Adrenal gland (tissue), 12 donors: Measurements from ENCODE around the gene SLC10A4. TPM values are rescaled to one million over a fixed set of nuclear protein-coding genes. Genes with fewer than 3 reads are reported as not detected.

Source experiments
- DNase-seq, 7 donors: peaks; one replicate each; pipeline ENCODE4 v3.0.0-alpha.2; 2019 to 2020
- H3K27ac ChIP-seq, 5 donors: fragments of 200-600 bp; sonication (generic) in 4 of 5; 1 replicate in 3 of 5; 2 replicates in 2 of 5; pipeline versions ENCODE4 v1.5.1 to v1.8.0; 2016 to 2020; ENCODE audit warnings: mild to moderate bottlenecking in 1 of 5
- H3K27me3 ChIP-seq: fragments of 200-600 bp; 2 replicates; pipeline ENCODE4 v1.8.0; 2021
- H3K36me3 ChIP-seq, 2 donors: fragments of 200-600 bp; replicated peaks in 1 of 2; 1 replicate in 1 of 2; 2 replicates in 1 of 2; pipeline versions ENCODE4 v1.5.1 to v1.8.0; 2018 to 2022
- H3K4me1 ChIP-seq, 2 donors: fragments of 200-600 bp; replicated peaks in 1 of 2; 1 replicate in 1 of 2; 2 replicates in 1 of 2; pipeline versions ENCODE4 v1.5.1 to v1.8.0; 2018 to 2021
- H3K4me3 ChIP-seq, 4 donors: fragments of 200-600 bp; sonication (generic) in 3 of 4; one replicate each; pipeline ENCODE4 v1.5.1; 2016 to 2018
- H3K9me3 ChIP-seq, 3 donors: fragments of 200-600 bp; sonication (generic) in 1 of 3; replicated peaks in 1 of 3; 1 replicate in 2 of 3; 2 replicates in 1 of 3; pipeline versions ENCODE4 v1.5.1 to v1.8.0; 2016 to 2021
- CTCF ChIP-seq, 6 experiments: fragments of 450-650 bp in 4 of 6; fragments of 200-600 bp in 2 of 6; sonication (generic) in 1 of 6; IDR thresholded peaks; 1 replicate in 5 of 6; 2 replicates in 1 of 6; pipeline versions ENCODE4 v1.5.1 to v1.8.0; 2016 to 2021; ENCODE audit warnings: antibody characterized with exemption in 6 of 6, mild to moderate bottlenecking in 2 of 6, moderate library complexity in 1 of 6
- POLR2A ChIP-seq, 2 donors: fragments of 450-650 bp; IDR thresholded peaks; one replicate each; pipeline ENCODE4 v1.6.1; 2017; ENCODE audit warnings: antibody characterized with exemption in 2 of 2, mild to moderate bottlenecking in 2 of 2, moderate library complexity in 1 of 2
- intact Hi-C, 2 donors: fragments of 100-400 bp; cut with DNase I; formaldehyde crosslinking; loops; one replicate each; pipeline versions ENCODE4 v1.14.1 to v1.15.0; 2022 to 2023
- polyA plus RNA-seq, 3 donors: library from polyadenylated mRNA; stranded (reverse); fragments of 200-250 nt in 2 of 3; fragments of 350-450 nt in 1 of 3; fragmentation: Illumina TruSeq in 1 of 3; extraction: RNeasy Lipid Tissue Mini Kit (QIAGEN cat#74804) in 1 of 3; gene quantifications; one replicate each; pipeline ENCODE4 v1.2.3, GENCODE V29; 2013 to 2014
- total RNA-seq, 9 donors: library from RNA; depleted of rRNA in 4 of 9; stranded (reverse); fragments of >200 nt in 4 of 9; fragments of 120-200 nt in 1 of 9; fragmentation: NEBNext Ultra II Directional in 1 of 9; extraction: Animal tissue kit (Norgen Biotek cat#: 25700) in 1 of 9; gene quantifications; one replicate each; pipeline versions ENCODE4 v1.1.0 to v1.2.4, GENCODE V29; 2013 to 2023
- donor health status: healthy with polysubstance abuse.
- donor health status: Bipolar disorder and iron deficiency.
- donor health status: DM: yes; HTN: yes; CAD: no.
- donor health status: DM: no; HTN: no; CAD: no.
- donor health status: DM: no; HTN: no; CAD: no.
- donor health status: DM: yes; HTN: yes; CAD: no.

Gene SLC10A4
- total and polyA plus RNA-seq, 12 donors: 0.15 to 3.3 (median 1.9) TPM; not detected in 4

- DNase-seq: no peak
- H3K27me3 ChIP-seq: no peaks in the 10 kb centered on the region
- no peak overlapping the region for H3K4me3 ChIP-seq
- no peak overlapping the region for H3K27ac ChIP-seq
- H3K9me3 ChIP-seq: no peaks in the 10 kb centered on the region
- intact Hi-C loops: no loop called here
- no peaks in the 10 kb centered on the region for H3K4me1 ChIP-seq
- H3K36me3 ChIP-seq: peaks cover 0 to 40% of the 10 kb centered on the region in 2 donors
- TF ChIP-seq POLR2A (IDR thresholded peaks at IDR 0.05): no peak
- TF ChIP-seq CTCF (IDR thresholded peaks at IDR 0.05): no peak
These were observed 55.2 kb downstream of the SLC10A4 start for GRCh38 chr4:48538358-48538757.

Other genes with a start within 250 kb of the SLC10A4 start
- gene TEC, start 213.5 kb upstream of the SLC10A4 start, total RNA-seq: 1 to 10 TPM; 1.4 to 8.0 (median 4.8) TPM
- gene TEC, start 213.5 kb upstream of the SLC10A4 start, polyA plus RNA-seq: 1 to 10 TPM; 1.7 to 4.7 (median 3.2) TPM
- gene SLAIN2, start 141.8 kb upstream of the SLC10A4 start, total RNA-seq: 100 to 1,000 TPM in 2 of 9 donors, 10 to 100 TPM in 7; 23.1 to 181 (median 51.2) TPM
- gene SLAIN2, start 141.8 kb upstream of the SLC10A4 start, polyA plus RNA-seq: 100 to 1,000 TPM in 1 of 3 donors, 10 to 100 TPM in 1, 1 to 10 TPM in 1; 7.5 to 109 (median 13.7) TPM
- gene ZAR1, start 6.9 kb downstream of the SLC10A4 start, total RNA-seq: under 1 TPM in 1 of 9 donors, not detected in 8; 0.22 TPM
- not detected for gene ZAR1, start 6.9 kb downstream of the SLC10A4 start, polyA plus RNA-seq